Vagina (tissue), 2 donors: ENCODE data around the gene FSTL5. TPM values are rescaled to one million over a fixed set of nuclear protein-coding genes. Genes with fewer than 3 reads are reported as not detected.

ENCODE experiments used
- DNase-seq, 2 donors: peaks; one replicate each; pipeline ENCODE4 v3.0.0-alpha.2; 2017; ENCODE audit errors: extremely low spot score in 2 of 2
- H3K27ac ChIP-seq: fragments of 200-600 bp; sonication (generic); one replicate; pipeline ENCODE4 v1.5.1; 2019
- H3K27me3 ChIP-seq: fragments of 200-600 bp; sonication (generic); one replicate; pipeline ENCODE4 v1.5.1; 2019
- H3K36me3 ChIP-seq, 2 donors: fragments of 200-600 bp; sonication (generic); one replicate each; pipeline ENCODE4 v1.5.1; 2017 to 2019
- H3K4me1 ChIP-seq: fragments of 200-600 bp; sonication (generic); one replicate; pipeline ENCODE4 v1.5.1; 2019
- H3K4me3 ChIP-seq, 2 donors: fragments of 200-600 bp; sonication (generic); 1 replicate in 1 of 2; 2 replicates in 1 of 2; pipeline ENCODE4 v1.5.1; 2016 to 2019
- H3K9me3 ChIP-seq: fragments of 200-600 bp; sonication (generic); one replicate; pipeline ENCODE4 v1.5.1; 2019
- POLR2A ChIP-seq, 2 donors: fragments of 450-650 bp; IDR thresholded peaks; one replicate each; pipeline ENCODE4 v1.6.1; 2017; ENCODE audit warnings: antibody characterized with exemption in 2 of 2, mild to moderate bottlenecking in 2 of 2, moderate library complexity in 2 of 2
- POLR2AphosphoS5 ChIP-seq, 2 donors: sonication (generic); formaldehyde crosslinking; IDR thresholded peaks; one replicate each; pipeline ENCODE4 v1.9.0; 2017; ENCODE audit warnings: antibody characterized with exemption in 2 of 2, mild to moderate bottlenecking in 2 of 2, low read depth in 1 of 2; ENCODE audit not compliant: insufficient read depth in 1 of 2
- intact Hi-C: fragments of 100-400 bp; cut with DNase I; formaldehyde crosslinking; loops from one replicate; pipeline ENCODE4 v1.15.1; 2023
- total RNA-seq: library from RNA; depleted of rRNA; stranded (reverse); fragments of >200 nt; gene quantifications from one replicate; pipeline ENCODE4 v1.2.3, GENCODE V29; 2016
- TF ChIP-seq, protein P1 (sequence below), 3 experiments: fragments of 450-650 bp in 2 of 3; fragments of 200-600 bp in 1 of 3; sonication (generic) in 1 of 3; IDR thresholded peaks; one replicate each; pipeline ENCODE4 v1.5.1; 2017 to 2019; ENCODE audit warnings: antibody characterized with exemption in 3 of 3, mild to moderate bottlenecking in 2 of 3, moderate library complexity in 2 of 3

The FSTL5 gene
- total RNA-seq, 1 donor from 2014 or later: 0.74 TPM

- no peak overlapping the region for H3K27ac ChIP-seq
- no peaks in the 10 kb centered on the region for H3K36me3 ChIP-seq
- intact Hi-C loops: no loop called here
- no peaks in the 10 kb centered on the region for H3K9me3 ChIP-seq
- H3K4me3 ChIP-seq: no peak overlapping the region
- peaks cover 7% of the 10 kb centered on the region for H3K4me1 ChIP-seq
- no peak for TF ChIP-seq POLR2A (IDR thresholded peaks at IDR 0.05)
- no peak for TF ChIP-seq POLR2AphosphoS5 (IDR thresholded peaks at IDR 0.05; ENCODE audit: insufficient read depth in 1 of 2, low read depth in 1 of 2)
- TF ChIP-seq, protein P1, sequence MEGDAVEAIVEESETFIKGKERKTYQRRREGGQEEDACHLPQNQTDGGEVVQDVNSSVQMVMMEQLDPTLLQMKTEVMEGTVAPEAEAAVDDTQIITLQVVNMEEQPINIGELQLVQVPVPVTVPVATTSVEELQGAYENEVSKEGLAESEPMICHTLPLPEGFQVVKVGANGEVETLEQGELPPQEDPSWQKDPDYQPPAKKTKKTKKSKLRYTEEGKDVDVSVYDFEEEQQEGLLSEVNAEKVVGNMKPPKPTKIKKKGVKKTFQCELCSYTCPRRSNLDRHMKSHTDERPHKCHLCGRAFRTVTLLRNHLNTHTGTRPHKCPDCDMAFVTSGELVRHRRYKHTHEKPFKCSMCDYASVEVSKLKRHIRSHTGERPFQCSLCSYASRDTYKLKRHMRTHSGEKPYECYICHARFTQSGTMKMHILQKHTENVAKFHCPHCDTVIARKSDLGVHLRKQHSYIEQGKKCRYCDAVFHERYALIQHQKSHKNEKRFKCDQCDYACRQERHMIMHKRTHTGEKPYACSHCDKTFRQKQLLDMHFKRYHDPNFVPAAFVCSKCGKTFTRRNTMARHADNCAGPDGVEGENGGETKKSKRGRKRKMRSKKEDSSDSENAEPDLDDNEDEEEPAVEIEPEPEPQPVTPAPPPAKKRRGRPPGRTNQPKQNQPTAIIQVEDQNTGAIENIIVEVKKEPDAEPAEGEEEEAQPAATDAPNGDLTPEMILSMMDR (IDR thresholded peaks at IDR 0.05): no peak
- DNase-seq: no peak
- no peaks in the 10 kb centered on the region for H3K27me3 ChIP-seq
Observed at GRCh38 chr4:162162672-162163071, 1.1 kb downstream of the FSTL5 start.

GRCh38 chr4:162157241-162157640 is 6.6 kb downstream of the FSTL5 start:
- TF ChIP-seq POLR2A (IDR thresholded peaks at IDR 0.05) (no peak), POLR2AphosphoS5 (IDR thresholded peaks at IDR 0.05; ENCODE audit: insufficient read depth in 1 of 2, low read depth in 1 of 2) (no peak)
- TF ChIP-seq, protein P1 (IDR thresholded peaks at IDR 0.05): no peak
- Histone ChIP-seq H3K9me3 (no peaks in the 10 kb centered on the region), H3K4me3 (no peak overlapping the region), H3K27ac (no peak overlapping the region), H3K36me3 (no peaks in the 10 kb centered on the region), H3K27me3 (no peaks in the 10 kb centered on the region), H3K4me1 (no peaks in the 10 kb centered on the region)
- DNase-seq: no peak
- intact Hi-C loops: no loop called here

DNA sequence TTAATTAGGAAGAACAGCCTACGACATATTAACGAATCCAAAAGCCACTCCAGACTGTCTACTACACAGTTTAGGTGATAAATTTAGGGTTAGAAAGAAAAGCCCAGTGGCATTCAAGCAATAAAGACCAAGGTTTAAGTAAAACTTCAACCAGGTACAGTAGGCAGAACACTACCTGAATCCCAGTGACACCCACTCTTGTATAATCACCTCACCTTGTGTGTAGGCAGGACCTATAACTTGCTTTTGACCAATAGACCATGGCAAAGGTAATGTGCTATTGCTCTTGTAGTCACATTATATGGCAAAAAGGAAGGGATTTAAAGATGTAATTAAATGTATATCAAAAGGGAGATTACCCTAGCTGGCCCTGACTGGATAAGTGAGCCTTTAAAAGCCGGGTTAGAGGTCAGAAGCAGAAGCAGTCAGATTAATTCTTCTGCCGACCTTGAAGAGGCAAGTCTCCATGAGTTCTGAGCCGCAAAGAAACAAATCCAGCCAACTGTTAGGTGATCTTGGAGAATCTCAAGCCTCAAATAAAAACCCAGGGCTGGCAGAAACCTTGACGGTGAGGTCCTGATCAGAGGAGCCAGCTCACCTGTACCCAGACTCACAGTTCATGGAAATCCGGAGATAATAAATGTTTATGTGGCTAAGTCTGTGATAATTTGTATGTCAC is 8.8 kb downstream of the FSTL5 start:
- H3K27ac ChIP-seq: no peak overlapping the region
- no peaks in the 10 kb centered on the region for H3K36me3 ChIP-seq
- H3K4me3 ChIP-seq: no peak overlapping the region
- TF ChIP-seq POLR2A (IDR thresholded peaks at IDR 0.05) (no peak), POLR2AphosphoS5 (IDR thresholded peaks at IDR 0.05; ENCODE audit: insufficient read depth in 1 of 2, low read depth in 1 of 2) (no peak)
- TF ChIP-seq, protein P1 (IDR thresholded peaks at IDR 0.05): no peak
- H3K9me3 ChIP-seq: no peaks in the 10 kb centered on the region
- no peaks in the 10 kb centered on the region for H3K27me3 ChIP-seq
- intact Hi-C loops: no loop called here
- DNase-seq: no peak
- no peaks in the 10 kb centered on the region for H3K4me1 ChIP-seq

GRCh38 chr4:162151850-162152249 is 11.9 kb downstream of the FSTL5 start:
- intact Hi-C loops: no loop called here
- Histone ChIP-seq H3K27me3 (no peaks in the 10 kb centered on the region), H3K27ac (no peak overlapping the region), H3K4me1 (no peaks in the 10 kb centered on the region), H3K36me3 (no peaks in the 10 kb centered on the region), H3K9me3 (no peaks in the 10 kb centered on the region), H3K4me3 (no peak overlapping the region)
- no peak for TF ChIP-seq POLR2AphosphoS5 (IDR thresholded peaks at IDR 0.05; ENCODE audit: insufficient read depth in 1 of 2, low read depth in 1 of 2)
- TF ChIP-seq, protein P1 (IDR thresholded peaks at IDR 0.05): no peak
- TF ChIP-seq POLR2A (IDR thresholded peaks at IDR 0.05): no peak
- DNase-seq: no peak

DNA sequence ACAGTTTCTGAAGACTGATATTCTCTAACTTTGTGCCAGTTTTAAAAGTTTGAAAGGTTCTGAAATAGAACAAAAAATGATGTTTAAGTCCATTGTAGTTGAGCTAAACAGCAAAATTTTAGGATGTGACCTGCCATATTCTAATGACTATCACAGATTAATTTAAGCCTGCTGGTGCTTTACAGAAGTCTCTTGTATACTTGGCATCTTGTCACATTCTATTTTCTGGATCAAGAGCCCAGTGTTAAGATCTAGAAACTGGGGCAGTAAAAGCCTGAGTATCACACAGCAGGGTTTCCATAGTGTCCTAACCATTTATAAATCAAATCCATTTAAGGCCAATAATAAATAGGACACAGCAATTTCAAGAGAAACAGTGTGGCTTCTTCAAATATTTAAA is 12.4 kb downstream of the FSTL5 start:
- H3K27ac ChIP-seq: no peak overlapping the region
- intact Hi-C loops: no loop called here
- TF ChIP-seq, protein P1 (IDR thresholded peaks at IDR 0.05): no peak
- TF ChIP-seq POLR2A (IDR thresholded peaks at IDR 0.05) (no peak), POLR2AphosphoS5 (IDR thresholded peaks at IDR 0.05; ENCODE audit: insufficient read depth in 1 of 2, low read depth in 1 of 2) (no peak)

More for the DNA sequence above, 12.4 kb downstream of the FSTL5 start:
- Histone ChIP-seq H3K4me1 (no peaks in the 10 kb centered on the region), H3K4me3 (no peak overlapping the region), H3K9me3 (no peaks in the 10 kb centered on the region), H3K36me3 (no peaks in the 10 kb centered on the region), H3K27me3 (no peaks in the 10 kb centered on the region)
- DNase-seq: no peak
